Endodermal cell (in vitro differentiated cells): ENCODE results near the gene MPP3. TPM values are rescaled to one million over a fixed set of nuclear protein-coding genes. Genes with fewer than 3 reads are reported as not detected.
"Not testable (repeated sequence)": the region's sequence is repeated elsewhere in the genome, so short reads cannot be mapped to it uniquely, and the experiment has no call there.

ENCODE experiments used
- DNase-seq: peaks from one replicate; pipeline ENCODE4 v3.0.0-alpha.2; 2017
- H3K27ac ChIP-seq: 2 replicates; pipeline ENCODE4 v1.5.1; 2013; ENCODE audit warnings: mild to moderate bottlenecking, low read depth, low read length, moderate library complexity
- H3K27me3 ChIP-seq: 2 replicates; pipeline ENCODE4 v1.6.1; 2013; ENCODE audit warnings: mild to moderate bottlenecking, low read length, moderate library complexity; ENCODE audit not compliant: insufficient read depth, control insufficient read depth, poor library complexity, severe bottlenecking
- H3K36me3 ChIP-seq: 2 replicates; pipeline ENCODE4 v1.7.0; 2013; ENCODE audit warnings: mild to moderate bottlenecking, low read length, moderate library complexity; ENCODE audit not compliant: control insufficient read depth, insufficient read depth
- H3K4me1 ChIP-seq: one replicate; pipeline ENCODE4 v1.7.0; 2013; ENCODE audit warnings: low read length; ENCODE audit not compliant: control insufficient read depth, insufficient read depth
- H3K4me3 ChIP-seq: 2 replicates; pipeline ENCODE4 v1.5.1; 2013; ENCODE audit warnings: mild to moderate bottlenecking, low read length, moderate library complexity
- H3K9ac ChIP-seq: 2 replicates; pipeline ENCODE4 v1.6.1; 2013; ENCODE audit warnings: mild to moderate bottlenecking, low read length, moderate library complexity; ENCODE audit not compliant: poor library complexity, severe bottlenecking; ENCODE audit errors: extremely low read depth
- H3K9me3 ChIP-seq: 2 replicates; pipeline ENCODE4 v1.6.1; 2013; ENCODE audit warnings: mild to moderate bottlenecking, low read length, moderate library complexity; ENCODE audit not compliant: control insufficient read depth
- H3K27ac Mint-ChIP-seq: 2 replicates; pipeline ENCODE4 v1.8.0; 2020; ENCODE audit warnings: mixed read lengths
- H3K27me3 Mint-ChIP-seq: 2 replicates; pipeline ENCODE4 v1.8.0; 2021; ENCODE audit warnings: mild to moderate bottlenecking, mixed read lengths; ENCODE audit not compliant: insufficient read depth
- H3K36me3 Mint-ChIP-seq: 2 replicates; pipeline ENCODE4 v1.8.0; 2020; ENCODE audit warnings: low read depth, mixed read lengths
- H3K4me1 Mint-ChIP-seq: 2 replicates; pipeline ENCODE4 v1.8.0; 2020; ENCODE audit warnings: mixed read lengths
- H3K4me3 Mint-ChIP-seq: 2 replicates; pipeline ENCODE4 v1.8.0; 2020; ENCODE audit warnings: mild to moderate bottlenecking, moderate library complexity, mixed read lengths
- H3K9me3 Mint-ChIP-seq: 2 replicates; pipeline ENCODE4 v1.8.0; 2020; ENCODE audit warnings: mild to moderate bottlenecking, mixed read lengths
- CTCF ChIP-seq: fragments of 200-600 bp; sonication (generic); conservative IDR thresholded peaks from 2 replicates; pipeline ENCODE4 v1.5.0; 2021; ENCODE audit warnings: antibody characterized with exemption, mild to moderate bottlenecking
- WGBS, 2 experiments: methylation state at CpG; one replicate each; pipeline versions ENCODE4 v1.1.5 to v1.1.7; 2013; ENCODE audit warnings: missing lambda C conversion rate in 2 of 2, mixed read lengths in 1 of 2; ENCODE audit not compliant: insufficient coverage in 1 of 2, insufficient read length in 1 of 2; 5-methylcytosine and 5-hydroxymethylcytosine counted together
- total RNA-seq, 2 donors: library from RNA; stranded (reverse); fragmentation: NEBNext Ultra II Directional in 1 of 2; extraction: Animal tissue kit (Norgen Biotek cat#: 25700) in 1 of 2; gene quantifications; 2 replicates in 1 of 2; 3 replicates in 1 of 2; pipeline ENCODE4 v1.2.1, GENCODE V29; 2021

Gene MPP3
- total RNA-seq, 2 donors from 2014 or later: 5.8 to 6.8 TPM

DNA sequence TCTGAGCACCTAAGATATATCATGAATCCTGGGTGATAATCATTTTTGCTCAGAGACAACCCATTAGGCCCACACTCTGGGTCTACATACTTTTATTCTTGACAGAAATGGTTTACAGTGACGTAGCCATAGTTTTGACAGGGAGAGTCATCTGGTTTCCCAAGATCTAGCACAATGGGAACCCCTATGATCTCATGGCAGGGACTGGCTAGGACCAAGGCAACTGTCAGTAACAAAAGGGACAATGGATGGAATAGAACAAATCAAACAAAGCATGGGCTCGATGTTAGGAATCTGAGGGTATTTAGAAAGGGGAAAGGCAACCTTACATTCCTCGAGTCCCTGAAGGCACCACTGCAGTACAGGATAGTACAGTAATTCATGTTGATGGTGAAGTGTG is 32.2 kb downstream of the MPP3 start:
- no peak overlapping the region for H3K9ac ChIP-seq
- H3K4me3 ChIP-seq: no peak overlapping the region
- H3K4me1 ChIP-seq: no peaks in the 10 kb centered on the region
- no peaks in the 10 kb centered on the region for H3K27me3 ChIP-seq
- no peak overlapping the region for H3K27ac ChIP-seq
- H3K27me3 Mint-ChIP-seq: peaks cover 4% of the 10 kb centered on the region
- H3K36me3 Mint-ChIP-seq: peaks cover 8% of the 10 kb centered on the region
- peaks cover 2% of the 10 kb centered on the region for H3K4me1 Mint-ChIP-seq
- no peak overlapping the region for H3K4me3 Mint-ChIP-seq
- TF ChIP-seq CTCF: no peak
- DNase-seq: no peak
- H3K9me3 ChIP-seq: peaks cover 5% of the 10 kb centered on the region
- peaks cover 24% of the 10 kb centered on the region for H3K9me3 Mint-ChIP-seq
- 75 to 89% methylated on average over 3 of the region's 3 CpGs for WGBS, 2 experiments
- no peak overlapping the region for H3K27ac Mint-ChIP-seq
- H3K36me3 ChIP-seq: no peaks in the 10 kb centered on the region

DNA sequence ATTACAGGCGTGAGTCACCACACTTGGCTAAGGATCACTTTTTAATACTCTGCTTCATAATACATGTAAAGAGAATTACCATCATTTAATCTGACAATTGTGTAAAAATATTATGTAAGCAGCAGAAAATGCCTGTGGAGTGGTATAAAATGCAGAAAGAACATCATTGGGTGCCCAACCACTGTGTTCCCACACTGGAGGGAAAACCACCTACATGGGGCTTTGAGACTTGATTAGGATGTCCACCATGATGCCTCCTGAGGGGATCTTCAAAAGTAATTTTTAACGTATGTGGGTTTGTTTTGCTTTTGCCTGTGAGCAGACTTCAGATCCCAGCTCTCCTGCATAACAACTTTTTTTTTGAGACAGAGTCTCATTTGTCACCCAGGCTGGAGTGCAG is 33.9 kb downstream of the MPP3 start:
- peak; percentile 15 for DNase-seq

GRCh38 chr17:43798024-43798423 is 34.9 kb downstream of the MPP3 start:
- H3K4me1 ChIP-seq, H3K27ac Mint-ChIP-seq, H3K4me3 ChIP-seq, H3K36me3 ChIP-seq, H3K4me1 Mint-ChIP-seq, H3K9me3 ChIP-seq, H3K36me3 Mint-ChIP-seq, H3K4me3 Mint-ChIP-seq, H3K27ac ChIP-seq, H3K27me3 ChIP-seq, DNase-seq, H3K9ac ChIP-seq: not testable (repeated sequence)
- H3K9me3 Mint-ChIP-seq: peaks cover 25% of the 10 kb centered on the region
- peaks cover 12% of the 10 kb centered on the region for H3K27me3 Mint-ChIP-seq
- WGBS, 2 experiments: 86 to 94% methylated on average over 5 to 9 of the region's 9 CpGs

More for the DNA sequence above, 33.9 kb downstream of the MPP3 start:
- no peak for TF ChIP-seq CTCF
- Mint-ChIP-seq H3K27me3 (peaks cover 9% of the 10 kb centered on the region), H3K4me3 (no peak overlapping the region), H3K27ac (no peak overlapping the region), H3K4me1 (no peaks in the 10 kb centered on the region), H3K36me3 (peaks cover 3% of the 10 kb centered on the region), H3K9me3 (peaks cover 25% of the 10 kb centered on the region)
- Histone ChIP-seq H3K9ac (no peak overlapping the region), H3K4me3 (no peak overlapping the region), H3K27me3 (no peaks in the 10 kb centered on the region), H3K4me1 (no peaks in the 10 kb centered on the region), H3K9me3 (peaks cover 5% of the 10 kb centered on the region), H3K27ac (no peak overlapping the region), H3K36me3 (no peaks in the 10 kb centered on the region)
- 94 to 100% methylated on average over 2 of the region's 2 CpGs for WGBS, 2 experiments

DNA sequence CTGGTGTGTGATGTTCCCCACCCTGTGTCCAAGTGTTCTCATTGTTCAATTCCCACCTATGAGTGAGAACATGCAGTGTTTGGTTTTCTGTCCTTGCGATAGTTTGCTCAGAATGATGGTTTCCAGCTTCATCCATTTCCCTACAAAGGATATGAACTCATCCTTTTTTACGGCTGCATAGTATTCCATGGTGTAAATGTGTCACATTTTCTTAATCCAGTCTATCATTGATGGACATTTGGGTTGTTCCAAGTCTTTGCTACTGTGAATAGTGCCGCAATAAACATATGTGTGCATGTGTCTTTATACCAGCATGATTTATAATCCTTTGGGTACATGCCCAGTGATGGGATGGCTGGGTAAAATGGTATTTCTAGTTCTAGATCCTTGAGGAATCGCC is 40.3 kb downstream of the MPP3 start:
- not testable (repeated sequence) for H3K9me3 ChIP-seq, DNase-seq, H3K9ac ChIP-seq, H3K4me1 ChIP-seq, H3K27ac Mint-ChIP-seq, H3K4me1 Mint-ChIP-seq, H3K36me3 ChIP-seq, H3K27ac ChIP-seq, H3K27me3 ChIP-seq, H3K36me3 Mint-ChIP-seq, H3K4me3 Mint-ChIP-seq, H3K4me3 ChIP-seq
- WGBS, 2 experiments: 88% methylated on average over 3 of the region's 4 CpGs; no CpG with 5 or more reads in 1 of the 2 experiments
- Mint-ChIP-seq H3K27me3 (peaks cover 12% of the 10 kb centered on the region), H3K9me3 (peaks cover 21% of the 10 kb centered on the region)
